ENCODE data around the gene CHKA.

The CHKA gene

DNA sequence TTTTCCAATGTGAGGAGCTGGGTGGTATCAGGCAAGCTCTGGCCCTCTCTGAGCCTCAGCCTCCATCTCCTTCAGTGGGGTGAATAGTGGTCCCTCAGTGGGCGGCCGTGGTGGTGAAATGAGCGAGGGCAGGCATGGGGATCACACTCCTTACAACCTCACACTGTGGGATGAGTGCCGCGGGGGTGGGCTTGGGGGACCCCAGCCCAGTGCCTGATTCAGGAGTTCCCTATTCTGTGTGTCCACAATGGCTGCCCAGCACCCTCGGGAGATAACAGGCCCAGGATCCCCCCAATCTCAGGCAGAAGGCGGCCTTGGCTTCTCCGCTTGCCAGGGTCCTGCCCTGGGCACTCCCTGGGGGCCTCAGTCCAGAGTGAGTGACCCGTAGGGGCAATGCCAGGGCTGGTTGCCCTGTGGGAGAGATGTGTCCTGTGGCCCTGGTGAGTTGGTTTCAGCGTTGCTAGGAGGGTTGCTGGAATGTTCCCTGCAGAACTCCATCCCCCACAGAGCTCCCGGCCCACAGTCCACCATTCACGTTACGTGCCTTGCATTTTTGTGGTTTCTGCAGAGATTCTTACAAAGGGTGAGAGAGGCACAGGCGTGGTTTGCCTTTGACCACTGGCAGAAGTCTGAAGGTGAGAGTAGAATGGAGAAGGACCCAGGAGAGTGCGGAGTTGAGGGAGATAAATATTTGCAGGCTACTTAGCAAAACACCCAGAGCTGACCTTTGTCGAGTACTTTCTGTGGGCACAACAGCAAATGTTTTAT is 108.2 kb downstream of the CHKA start:
- H3K27ac Mint-ChIP-seq: no peak overlapping the region
- peaks cover 25 to 34% of the 10 kb centered on the region in 2 donors for H3K4me1 Mint-ChIP-seq
- H3K9me3 Mint-ChIP-seq: no peaks in the 10 kb centered on the region
- H3K4me3 Mint-ChIP-seq: no peak overlapping the region
- no peak for DNase-seq
- H3K27me3 Mint-ChIP-seq: no peaks in the 10 kb centered on the region
- no peak for ATAC-seq (replicated peaks)
- no peaks in the 10 kb centered on the region for H3K36me3 Mint-ChIP-seq

DNA sequence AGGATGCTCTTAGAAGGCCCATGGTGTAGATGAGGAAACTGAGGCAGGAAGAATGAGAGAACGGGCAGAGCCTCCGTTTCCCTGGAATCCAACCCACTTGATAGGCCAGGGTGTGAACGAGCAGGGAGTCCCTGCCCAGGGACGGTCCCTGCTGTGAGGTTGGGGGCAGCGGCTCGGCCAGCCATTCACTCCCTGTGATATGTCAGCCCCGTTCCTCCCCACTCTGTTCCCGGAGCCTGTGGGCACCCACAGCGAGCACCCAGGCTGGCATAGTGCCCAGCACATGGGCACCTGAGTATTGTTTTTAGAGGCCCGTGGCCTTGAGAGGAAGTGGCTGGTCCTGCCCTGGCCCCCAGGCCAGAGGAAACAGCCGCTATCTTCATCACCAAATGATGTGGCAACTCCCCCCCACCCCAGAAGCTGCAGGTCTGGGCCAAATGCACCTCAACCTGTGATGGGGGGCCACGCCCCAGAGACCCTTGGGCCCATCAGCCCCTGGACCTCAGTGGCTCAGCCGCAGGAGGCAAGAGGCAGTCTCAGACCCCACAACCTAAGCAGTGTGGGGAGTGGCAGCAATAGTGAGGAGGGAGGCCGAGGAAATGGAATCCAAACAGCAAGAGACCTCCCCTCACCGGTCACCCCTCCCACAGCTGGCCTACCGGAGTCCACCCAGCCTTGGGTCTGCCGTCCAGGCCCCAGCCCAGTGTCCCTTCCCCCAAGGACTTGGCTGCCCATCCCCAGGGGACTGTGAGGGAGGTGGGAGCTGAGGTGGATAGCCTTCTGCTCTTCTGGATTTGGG is 108.9 kb downstream of the CHKA start:
- H3K4me1 Mint-ChIP-seq: peaks cover 25 to 34% of the 10 kb centered on the region in 2 donors
- peak overlapping the region; percentile 25 for H3K27ac Mint-ChIP-seq
- no peaks in the 10 kb centered on the region for H3K27me3 Mint-ChIP-seq
- no peak for ATAC-seq (replicated peaks)
- no peak for DNase-seq
- no peak overlapping the region for H3K4me3 Mint-ChIP-seq
- H3K9me3 Mint-ChIP-seq: no peaks in the 10 kb centered on the region
- H3K36me3 Mint-ChIP-seq: no peaks in the 10 kb centered on the region

DNA sequence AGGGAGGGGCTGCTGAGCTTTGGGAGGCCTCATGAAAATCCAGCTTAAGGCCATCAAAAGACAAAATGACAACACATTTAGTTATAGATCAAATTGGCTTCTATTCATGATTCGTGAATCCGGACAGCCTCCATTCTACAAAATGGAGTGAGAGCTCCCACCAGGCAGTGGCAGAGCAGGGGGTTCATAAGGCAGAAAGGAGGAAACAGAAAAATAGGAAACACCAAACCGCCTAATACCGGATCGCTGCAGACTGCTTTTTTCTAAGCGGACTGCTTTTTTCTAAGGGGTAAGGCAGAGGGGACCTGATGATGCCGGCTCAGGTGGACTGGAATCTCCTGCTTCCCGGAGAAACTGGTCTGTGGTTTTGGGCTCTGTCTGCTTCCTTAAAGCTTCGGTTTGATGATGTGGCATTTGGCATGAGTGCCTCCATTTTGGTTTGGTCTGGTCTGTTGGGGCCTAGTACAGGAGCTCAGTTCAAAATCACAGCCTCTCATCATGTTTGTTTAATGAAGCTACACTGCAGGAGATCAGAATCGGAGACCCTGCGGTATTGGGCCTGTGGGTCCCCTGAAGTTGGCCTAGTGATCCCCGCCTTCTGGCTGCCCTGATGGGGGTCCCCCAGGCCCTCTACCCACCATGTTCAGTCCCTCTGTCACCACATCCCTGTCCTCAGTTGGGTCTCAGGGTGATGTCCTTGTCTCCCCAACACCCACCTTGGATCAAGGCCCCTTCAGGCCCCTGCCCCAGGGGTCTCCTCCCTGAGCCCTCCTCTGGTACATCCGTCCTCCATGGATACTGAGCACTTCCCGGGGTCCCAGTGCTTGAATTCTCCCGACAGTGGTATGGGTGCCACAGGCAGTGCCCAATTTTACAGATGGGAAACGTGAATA is 109.9 kb downstream of the CHKA start:
- H3K9me3 Mint-ChIP-seq: no peaks in the 10 kb centered on the region
- DNase-seq (no peak), ATAC-seq (replicated peaks) (no peak)
- H3K27me3 Mint-ChIP-seq: no peaks in the 10 kb centered on the region
- H3K27ac Mint-ChIP-seq: peak overlapping the region; percentile 11
- H3K4me1 Mint-ChIP-seq: peaks cover 28 to 38% of the 10 kb centered on the region in 2 donors
- H3K4me3 Mint-ChIP-seq: peak overlapping the region in 1 of 2 donors; percentile 39
- no peaks in the 10 kb centered on the region for H3K36me3 Mint-ChIP-seq

DNA sequence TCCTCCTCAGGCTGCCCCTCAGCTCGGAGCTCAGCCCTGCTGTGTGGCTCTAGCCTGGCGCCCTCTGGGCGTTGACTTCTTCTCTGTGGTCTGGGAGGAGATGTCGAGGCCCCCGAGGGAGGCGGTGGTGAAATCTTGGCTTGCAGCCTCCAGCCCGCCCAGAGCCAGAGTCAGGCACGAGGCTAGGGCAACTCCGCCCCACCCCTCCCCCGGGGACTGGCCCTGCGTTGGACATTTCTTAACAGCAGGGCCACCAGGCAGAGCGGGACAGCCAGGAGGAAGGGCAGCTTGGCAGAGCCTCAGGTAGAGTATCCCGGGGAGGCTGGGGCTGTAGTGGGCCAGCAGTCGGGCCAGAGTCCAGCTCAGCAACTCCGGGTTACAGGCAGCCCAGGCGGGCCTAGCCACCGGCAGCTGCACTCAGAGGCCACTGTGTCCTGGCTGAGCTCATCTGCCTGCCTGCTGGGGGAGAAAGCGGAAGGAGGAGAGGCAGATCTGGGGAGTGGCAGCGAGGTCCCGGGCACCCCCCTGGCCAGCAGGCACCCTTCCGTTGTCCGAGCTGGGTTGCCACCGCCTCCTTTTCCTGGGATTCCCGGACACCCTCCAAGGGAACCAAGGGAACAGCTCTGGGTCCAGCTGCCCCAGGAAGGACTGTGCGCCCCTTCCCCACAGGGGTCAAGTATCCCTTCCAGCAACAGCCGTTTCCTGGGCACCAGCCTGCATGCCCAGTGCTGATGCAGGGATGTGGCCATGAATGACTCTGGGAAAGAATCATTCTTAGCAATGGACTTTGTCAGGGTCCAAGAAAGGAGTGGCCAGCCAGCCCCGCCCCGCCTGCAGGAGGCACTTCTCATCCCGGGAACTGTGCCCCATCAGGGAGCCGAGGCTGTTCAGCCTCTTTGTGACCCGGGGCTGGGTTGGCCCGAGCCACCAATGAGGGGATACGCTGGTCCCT is 110.8 kb downstream of the CHKA start, which contains the start of gene ALDH3B1:
Gene ALDH3B1 (plus strand): TSS at position 238 of the 952 bp plus-strand sequence. CDS start 4,971 bp downstream, outside the sequence.
- H3K9me3 Mint-ChIP-seq: no peaks in the 10 kb centered on the region
- H3K36me3 Mint-ChIP-seq: no peaks in the 10 kb centered on the region
- DNase-seq (peak; percentile 51), ATAC-seq (replicated peaks) (peak; percentile 83 to 84)
- peak within 1 kb of the TSS; percentile 86 for H3K27ac Mint-ChIP-seq
- H3K27me3 Mint-ChIP-seq: no peaks in the 10 kb centered on the region
- H3K4me3 Mint-ChIP-seq: peak within 1 kb of the TSS; percentile 66 to 73
- peaks cover 28 to 46% of the 10 kb centered on the region in 2 donors for H3K4me1 Mint-ChIP-seq

- ATAC-seq (replicated peaks) (peak; percentile 26 to 47), DNase-seq (no peak)
- Mint-ChIP-seq H3K9me3 (no peaks in the 10 kb centered on the region), H3K36me3 (peaks cover 0 to 1% of the 10 kb centered on the region in 2 donors), H3K4me3 (peak overlapping the region; percentile 66 to 73), H3K27me3 (no peaks in the 10 kb centered on the region), H3K4me1 (peaks cover 34 to 53% of the 10 kb centered on the region in 2 donors), H3K27ac (peak overlapping the region; percentile 86)
These were observed 111.6 kb downstream of the CHKA start for GRCh38 chr11:68009391-68010089.

DNA sequence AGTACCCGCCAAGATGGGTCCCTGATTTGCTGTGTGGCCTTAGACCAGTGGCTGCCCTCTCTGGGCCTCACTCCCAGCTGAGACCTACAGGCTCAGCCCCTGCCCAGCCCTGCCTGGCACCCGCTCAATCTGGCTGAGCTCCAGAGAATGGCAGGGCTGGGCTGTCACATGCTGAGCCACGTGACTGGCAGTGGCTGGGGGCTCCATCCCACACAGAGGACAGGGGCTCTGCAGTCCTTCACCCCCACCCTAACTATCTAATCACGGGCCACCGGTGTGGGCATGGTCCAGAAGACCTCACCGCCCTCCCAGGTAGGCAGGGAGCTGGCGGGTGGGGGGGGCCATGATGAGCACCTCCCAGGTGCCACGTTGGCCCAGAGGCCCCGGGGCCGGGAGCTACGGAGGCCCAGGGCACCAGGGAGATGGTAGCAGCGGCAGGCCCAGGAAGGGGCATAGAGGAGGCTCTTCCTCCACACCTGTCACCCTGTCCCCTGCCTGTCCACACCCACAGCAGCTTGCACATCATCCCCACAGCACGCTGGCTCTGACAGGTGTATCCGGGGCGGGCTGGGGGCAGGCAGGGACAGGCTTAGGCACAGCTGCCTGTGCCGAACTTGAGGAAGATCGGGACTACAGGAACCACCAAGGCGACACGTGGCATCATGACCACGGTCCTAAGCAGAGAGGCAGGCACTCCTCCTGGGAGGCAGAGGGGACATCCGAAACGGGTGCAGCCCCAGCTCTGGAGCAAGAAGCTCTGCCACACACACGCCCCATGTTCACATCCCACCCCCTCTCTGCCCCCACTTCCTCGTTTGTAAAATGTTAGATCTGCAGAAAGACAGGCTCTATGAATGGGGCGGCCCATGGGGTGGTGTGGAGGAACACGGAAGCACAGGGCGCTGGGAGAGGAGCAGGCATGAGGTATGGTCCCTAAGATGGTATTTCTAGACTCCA is 112.5 kb downstream of the CHKA start:
- no peaks in the 10 kb centered on the region for H3K9me3 Mint-ChIP-seq

GRCh38 chr11:68007498-68008380 is 113.4 kb downstream of the CHKA start:
- Mint-ChIP-seq H3K27me3 (no peaks in the 10 kb centered on the region), H3K4me3 (no peak overlapping the region), H3K4me1 (peaks cover 40 to 62% of the 10 kb centered on the region in 2 donors), H3K27ac (no peak overlapping the region), H3K36me3 (peaks cover 1 to 3% of the 10 kb centered on the region in 2 donors), H3K9me3 (no peaks in the 10 kb centered on the region)
- ATAC-seq (replicated peaks) (no peak), DNase-seq (no peak)

More for the DNA sequence above, 112.5 kb downstream of the CHKA start:
- peak; percentile 15 to 26 for ATAC-seq (replicated peaks)
- peak overlapping the region; percentile 86 for H3K27ac Mint-ChIP-seq
- H3K4me3 Mint-ChIP-seq: peak overlapping the region; percentile 61 to 72
- H3K27me3 Mint-ChIP-seq: no peaks in the 10 kb centered on the region
- H3K36me3 Mint-ChIP-seq: peaks cover 0 to 1% of the 10 kb centered on the region in 2 donors
- H3K4me1 Mint-ChIP-seq: peaks cover 37 to 59% of the 10 kb centered on the region in 2 donors
- DNase-seq: no peak

GRCh38 chr11:68006606-68007166 is 114.5 kb downstream of the CHKA start:
- Mint-ChIP-seq H3K27me3 (no peaks in the 10 kb centered on the region), H3K27ac (peak overlapping the region; percentile 87), H3K9me3 (no peaks in the 10 kb centered on the region), H3K4me1 (peaks cover 47 to 71% of the 10 kb centered on the region in 2 donors), H3K36me3 (peaks cover 5 to 10% of the 10 kb centered on the region in 2 donors), H3K4me3 (no peak overlapping the region)
- ATAC-seq (replicated peaks): no peak
- DNase-seq: no peak

- Mint-ChIP-seq H3K4me3 (peak overlapping the region; percentile 79 to 87), H3K4me1 (peaks cover 38 to 65% of the 10 kb centered on the region in 2 donors), H3K9me3 (no peaks in the 10 kb centered on the region), H3K27ac (peak overlapping the region; percentile 65), H3K36me3 (peaks cover 5 to 10% of the 10 kb centered on the region in 2 donors), H3K27me3 (no peaks in the 10 kb centered on the region)
- DNase-seq (no peak), ATAC-seq (replicated peaks) (no peak)
These were observed 116.4 kb downstream of the CHKA start for GRCh38 chr11:68004551-68005335.

DNA sequence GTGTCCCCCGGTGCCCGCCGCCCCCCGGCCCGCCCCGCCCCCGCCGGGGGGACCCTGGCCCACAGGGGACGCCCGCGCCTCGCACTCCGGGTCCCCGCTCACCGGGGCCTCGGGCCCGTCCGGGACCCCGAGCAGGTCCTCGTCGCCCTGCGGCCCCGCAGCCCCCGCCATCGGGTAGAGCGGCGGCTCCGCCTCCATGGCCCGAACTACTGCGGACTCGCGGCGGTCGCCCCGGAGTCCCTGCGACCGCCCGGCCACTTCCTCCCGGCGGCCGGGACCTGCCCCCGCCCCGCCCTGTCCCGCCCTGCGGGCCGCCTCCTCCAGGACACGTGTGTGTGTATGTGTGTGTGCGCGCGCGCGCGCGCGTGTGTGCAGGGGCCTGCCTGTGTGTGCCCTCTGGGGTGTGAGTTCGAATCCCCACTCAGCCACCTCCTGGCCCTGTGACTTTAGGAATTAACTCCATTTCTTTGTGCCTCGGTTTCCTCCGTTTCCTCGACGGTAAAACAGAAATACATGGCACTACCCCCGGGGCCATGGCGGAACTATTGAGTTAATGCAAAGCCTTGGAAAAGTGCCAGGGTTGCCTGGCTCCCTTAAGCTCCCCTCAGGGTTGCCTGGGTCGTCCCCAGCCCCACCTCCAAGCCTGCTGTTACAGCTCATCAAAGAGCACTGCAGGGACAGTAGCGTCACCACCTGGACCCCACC is 117.2 kb downstream of the CHKA start, which contains the start of gene UNC93B1:
Gene UNC93B1 (minus strand): TSS at position 252 of the 705 bp plus-strand sequence. CDS start 54 bp downstream, at position 198.
- peaks cover 5 to 10% of the 10 kb centered on the region in 2 donors for H3K36me3 Mint-ChIP-seq

More for the DNA sequence above, 117.2 kb downstream of the CHKA start, which contains the start of gene UNC93B1:
- Mint-ChIP-seq H3K27me3 (no peaks in the 10 kb centered on the region), H3K9me3 (no peaks in the 10 kb centered on the region), H3K4me1 (peaks cover 34 to 65% of the 10 kb centered on the region in 2 donors), H3K4me3 (peak within 1 kb of the TSS; percentile 87 to 89), H3K27ac (peak within 1 kb of the TSS; percentile 97)
- DNase-seq: peak; percentile 82
- peak; percentile 79 to 84 for ATAC-seq (replicated peaks)

Data from stimulated activated naive B cell treated with anti-CD40 and anti-IgM and Interleukin-4, amounts not matched to agents 10 μg/mL and 1 μg/mL and 100 μg/mL, for 72 hours (primary cell).